ENCODE data around the gene APOBEC3G.
"Not testable (repeated sequence)": the region's sequence is repeated elsewhere in the genome, so short reads cannot be mapped to it uniquely, and the experiment has no call there.

Gene APOBEC3G

GRCh38 chr22:39040538-39041296 is 36.4 kb upstream of the APOBEC3G start, which contains the start of gene APOBEC3F:
APOBEC3F (plus strand) TSS chr22:39040864; CDS start chr22:39040961, 97 bp downstream.
- H3K79me2 ChIP-seq (ENCODE audit: insufficient read depth, low read length); H3K4me2 ChIP-seq (ENCODE audit: low read length); H3K9me2 ChIP-seq (ENCODE audit: low read depth, low read length); H3K9me3 ChIP-seq (ENCODE audit: low read length); H3K36me3 ChIP-seq (ENCODE audit: insufficient read depth, low read length); H3K9ac ChIP-seq (ENCODE audit: low read length); H3K27ac ChIP-seq (ENCODE audit: low read depth, low read length, poor library complexity, severe bottlenecking); H4K20me1 ChIP-seq (ENCODE audit: insufficient read depth, low read length); H3F3A ChIP-seq (ENCODE audit: insufficient read depth, low read length); H3K4me1 ChIP-seq (ENCODE audit: insufficient read depth, low read length, severe bottlenecking); H3K4me3 ChIP-seq (ENCODE audit: low read depth, low read length, poor library complexity, severe bottlenecking); H3K27me3 ChIP-seq (ENCODE audit: insufficient read depth, low read length); H2AFZ ChIP-seq (ENCODE audit: low read length): not testable (repeated sequence)

- Histone ChIP-seq H3K9me3 (ENCODE audit: low read length) (no peaks in the 10 kb centered on the region), H4K20me1 (ENCODE audit: insufficient read depth, low read length) (no peaks in the 10 kb centered on the region), H3K27me3 (ENCODE audit: insufficient read depth, low read length) (no peaks in the 10 kb centered on the region; the same call in 1 of the 2 replicates), H3K4me1 (ENCODE audit: insufficient read depth, low read length, severe bottlenecking) (no peaks in the 10 kb centered on the region), H3K4me2 (ENCODE audit: low read length) (no peak overlapping the region), H2AFZ (ENCODE audit: low read length) (no peak overlapping the region), H3K4me3 (ENCODE audit: low read depth, low read length, poor library complexity, severe bottlenecking) (no peak overlapping the region), H3K79me2 (ENCODE audit: insufficient read depth, low read length) (no peaks in the 10 kb centered on the region), H3K9me2 (ENCODE audit: low read depth, low read length) (no peaks in the 10 kb centered on the region), H3F3A (ENCODE audit: insufficient read depth, low read length) (no peaks in the 10 kb centered on the region), H3K9ac (ENCODE audit: low read length) (no peak overlapping the region), H3K36me3 (ENCODE audit: insufficient read depth, low read length) (no peaks in the 10 kb centered on the region), H3K27ac (ENCODE audit: low read depth, low read length, poor library complexity, severe bottlenecking) (no peak overlapping the region)
- no peak for TF ChIP-seq EZH2 (IDR thresholded peaks at IDR 0.05; ENCODE audit: borderline replicate concordance, low read length)
- TF ChIP-seq CTCF (IDR thresholded peaks at IDR 0.05; ENCODE audit: low read length) = no peak
Observed at GRCh38 chr22:39041908-39042307, 35.2 kb upstream of the APOBEC3G start.

DNA sequence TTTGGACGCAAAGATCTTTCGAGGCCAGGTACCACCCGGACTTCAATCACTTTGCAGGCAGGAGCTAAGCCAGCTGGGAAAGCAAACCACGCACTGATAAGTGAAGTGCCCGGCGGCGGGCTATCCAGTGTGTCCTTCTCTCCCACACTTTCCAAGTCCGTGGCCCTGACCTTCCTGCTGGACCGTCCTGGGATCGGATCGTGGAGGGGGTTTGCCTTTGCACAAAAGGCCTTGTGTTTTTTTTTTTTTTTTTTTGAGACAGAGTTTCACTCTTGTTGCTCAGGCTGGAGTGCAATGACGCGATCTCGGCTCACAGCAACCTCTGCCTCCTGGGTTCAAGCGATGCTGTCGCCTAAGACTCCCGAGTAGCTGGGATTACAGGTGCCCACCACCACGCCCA is 34.0 kb upstream of the APOBEC3G start:
- H3K4me2 ChIP-seq (ENCODE audit: low read length); H2AFZ ChIP-seq (ENCODE audit: low read length); H3K9me2 ChIP-seq (ENCODE audit: low read depth, low read length): not testable (repeated sequence)

DNA sequence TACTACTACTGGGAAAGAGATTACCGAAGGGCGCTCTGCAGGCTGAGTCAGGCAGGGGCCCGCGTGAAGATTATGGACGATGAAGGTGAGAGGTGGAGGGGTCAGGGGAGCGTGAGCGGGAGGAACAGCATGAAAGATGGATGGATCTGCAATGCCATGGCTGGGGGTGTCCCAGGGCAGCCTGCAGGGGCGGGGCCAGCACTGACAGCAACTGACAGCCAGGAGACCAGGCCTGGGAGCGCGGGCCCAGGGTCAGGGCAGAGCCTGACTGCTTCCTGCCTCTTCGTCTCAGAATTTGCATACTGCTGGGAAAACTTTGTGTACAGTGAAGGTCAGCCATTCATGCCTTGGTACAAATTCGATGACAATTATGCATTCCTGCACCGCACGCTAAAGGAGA is 31.9 kb upstream of the APOBEC3G start:
- not testable (repeated sequence) for H3K4me1 ChIP-seq (ENCODE audit: insufficient read depth, low read length, severe bottlenecking); H3K79me2 ChIP-seq (ENCODE audit: insufficient read depth, low read length); H3K4me3 ChIP-seq (ENCODE audit: low read depth, low read length, poor library complexity, severe bottlenecking); H2AFZ ChIP-seq (ENCODE audit: low read length); H3K4me2 ChIP-seq (ENCODE audit: low read length); H3K27me3 ChIP-seq (ENCODE audit: insufficient read depth, low read length); H3K27ac ChIP-seq (ENCODE audit: low read depth, low read length, poor library complexity, severe bottlenecking); H3F3A ChIP-seq (ENCODE audit: insufficient read depth, low read length); H3K9me2 ChIP-seq (ENCODE audit: low read depth, low read length); H3K9me3 ChIP-seq (ENCODE audit: low read length); H3K36me3 ChIP-seq (ENCODE audit: insufficient read depth, low read length); H3K9ac ChIP-seq (ENCODE audit: low read length); H4K20me1 ChIP-seq (ENCODE audit: insufficient read depth, low read length)

More for the DNA sequence above, 34.0 kb upstream of the APOBEC3G start:
- not testable (repeated sequence) for H3F3A ChIP-seq (ENCODE audit: insufficient read depth, low read length); H3K9ac ChIP-seq (ENCODE audit: low read length); H3K9me3 ChIP-seq (ENCODE audit: low read length); H3K79me2 ChIP-seq (ENCODE audit: insufficient read depth, low read length); H3K27me3 ChIP-seq (ENCODE audit: insufficient read depth, low read length); H3K36me3 ChIP-seq (ENCODE audit: insufficient read depth, low read length); H3K4me1 ChIP-seq (ENCODE audit: insufficient read depth, low read length, severe bottlenecking); H4K20me1 ChIP-seq (ENCODE audit: insufficient read depth, low read length); H3K4me3 ChIP-seq (ENCODE audit: low read depth, low read length, poor library complexity, severe bottlenecking); H3K27ac ChIP-seq (ENCODE audit: low read depth, low read length, poor library complexity, severe bottlenecking)

DNA sequence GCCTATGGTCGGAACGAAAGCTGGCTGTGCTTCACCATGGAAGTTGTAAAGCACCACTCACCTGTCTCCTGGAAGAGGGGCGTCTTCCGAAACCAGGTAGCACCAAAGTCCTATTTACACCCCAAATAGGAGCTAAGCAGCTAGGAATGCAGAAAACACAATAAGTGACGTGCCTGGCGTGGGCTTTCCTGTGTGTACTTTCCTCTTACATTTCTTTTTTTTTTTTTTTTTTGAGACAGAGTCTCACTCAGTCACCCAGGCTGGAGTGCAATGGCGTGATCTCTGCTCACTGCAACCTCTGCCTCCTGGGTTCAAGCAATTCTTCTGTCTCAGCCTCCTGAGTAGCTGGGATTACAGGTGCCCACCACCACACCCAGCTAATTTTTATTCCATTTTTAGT is 27.6 kb upstream of the APOBEC3G start:
- not testable (repeated sequence) for H3K4me1 ChIP-seq (ENCODE audit: insufficient read depth, low read length, severe bottlenecking); H3K79me2 ChIP-seq (ENCODE audit: insufficient read depth, low read length); H3K9me3 ChIP-seq (ENCODE audit: low read length); H2AFZ ChIP-seq (ENCODE audit: low read length); H3K27ac ChIP-seq (ENCODE audit: low read depth, low read length, poor library complexity, severe bottlenecking); H4K20me1 ChIP-seq (ENCODE audit: insufficient read depth, low read length); H3F3A ChIP-seq (ENCODE audit: insufficient read depth, low read length); H3K36me3 ChIP-seq (ENCODE audit: insufficient read depth, low read length); H3K9ac ChIP-seq (ENCODE audit: low read length); H3K9me2 ChIP-seq (ENCODE audit: low read depth, low read length); H3K4me3 ChIP-seq (ENCODE audit: low read depth, low read length, poor library complexity, severe bottlenecking); H3K27me3 ChIP-seq (ENCODE audit: insufficient read depth, low read length); H3K4me2 ChIP-seq (ENCODE audit: low read length)

GRCh38 chr22:39051844-39052495 is 25.1 kb upstream of the APOBEC3G start:
- not testable (repeated sequence) for H3K9me3 ChIP-seq (ENCODE audit: low read length); H3F3A ChIP-seq (ENCODE audit: insufficient read depth, low read length); H3K4me2 ChIP-seq (ENCODE audit: low read length); H3K27me3 ChIP-seq (ENCODE audit: insufficient read depth, low read length); H3K36me3 ChIP-seq (ENCODE audit: insufficient read depth, low read length); H4K20me1 ChIP-seq (ENCODE audit: insufficient read depth, low read length); H3K9me2 ChIP-seq (ENCODE audit: low read depth, low read length); H3K4me3 ChIP-seq (ENCODE audit: low read depth, low read length, poor library complexity, severe bottlenecking); H3K9ac ChIP-seq (ENCODE audit: low read length); H2AFZ ChIP-seq (ENCODE audit: low read length); H3K27ac ChIP-seq (ENCODE audit: low read depth, low read length, poor library complexity, severe bottlenecking); H3K79me2 ChIP-seq (ENCODE audit: insufficient read depth, low read length); H3K4me1 ChIP-seq (ENCODE audit: insufficient read depth, low read length, severe bottlenecking)
